ENCODE measurements around the gene DSP. TPM values are rescaled to one million over a fixed set of nuclear protein-coding genes. Genes with fewer than 3 reads are reported as not detected.

Gene DSP
- polyA plus RNA-seq, 1 donor (not counting 4 experiments of a cell fraction or from before 2014, with no cell fraction given) = 255 TPM

DNA sequence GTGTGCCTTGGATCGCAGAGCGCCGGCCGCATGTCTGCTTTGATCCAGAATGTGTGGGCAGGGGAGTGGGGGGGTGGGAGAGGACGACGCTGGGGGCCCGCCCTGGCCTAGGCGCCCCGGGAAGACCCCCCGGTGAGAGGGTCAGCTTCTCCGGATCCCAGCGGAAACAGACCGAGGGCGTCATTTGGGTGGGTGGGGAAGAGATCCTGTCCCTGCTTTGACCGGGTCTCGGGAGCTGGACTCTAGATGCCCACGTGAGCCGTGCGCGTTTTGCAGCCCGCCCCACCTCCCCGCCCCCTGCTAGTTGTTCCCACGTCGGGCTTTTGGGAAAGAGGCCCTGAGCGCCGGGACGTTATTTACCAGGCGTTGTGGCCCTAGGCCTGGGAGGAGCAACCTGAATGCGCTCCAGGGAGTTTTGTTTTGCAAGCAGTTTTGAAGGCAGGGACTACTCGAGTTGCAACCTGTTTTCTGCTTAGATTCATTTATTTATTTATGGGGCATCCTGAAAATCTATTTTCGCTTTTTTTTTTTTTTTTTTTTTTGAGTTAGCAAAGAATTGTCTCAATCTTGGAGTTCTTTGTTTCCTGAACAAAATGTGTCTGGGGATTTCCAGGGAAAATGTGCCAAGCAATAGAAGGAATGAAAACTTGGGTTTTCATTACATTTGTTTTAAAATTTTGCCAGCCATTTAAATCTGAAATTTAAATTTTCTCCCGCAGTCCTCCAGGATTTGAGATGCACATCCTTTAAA is 1.6 kb downstream of the DSP start:
- dilution Hi-C loops (cut with MboI; ENCODE audit: extremely low pct_ligation_motif_present, low sequenced_read_pairs) = no loop called here
- H3K9ac ChIP-seq (ENCODE audit: control insufficient read depth, extremely low read depth, insufficient read depth, low read length) = peak overlapping the region; percentile 98

DNA sequence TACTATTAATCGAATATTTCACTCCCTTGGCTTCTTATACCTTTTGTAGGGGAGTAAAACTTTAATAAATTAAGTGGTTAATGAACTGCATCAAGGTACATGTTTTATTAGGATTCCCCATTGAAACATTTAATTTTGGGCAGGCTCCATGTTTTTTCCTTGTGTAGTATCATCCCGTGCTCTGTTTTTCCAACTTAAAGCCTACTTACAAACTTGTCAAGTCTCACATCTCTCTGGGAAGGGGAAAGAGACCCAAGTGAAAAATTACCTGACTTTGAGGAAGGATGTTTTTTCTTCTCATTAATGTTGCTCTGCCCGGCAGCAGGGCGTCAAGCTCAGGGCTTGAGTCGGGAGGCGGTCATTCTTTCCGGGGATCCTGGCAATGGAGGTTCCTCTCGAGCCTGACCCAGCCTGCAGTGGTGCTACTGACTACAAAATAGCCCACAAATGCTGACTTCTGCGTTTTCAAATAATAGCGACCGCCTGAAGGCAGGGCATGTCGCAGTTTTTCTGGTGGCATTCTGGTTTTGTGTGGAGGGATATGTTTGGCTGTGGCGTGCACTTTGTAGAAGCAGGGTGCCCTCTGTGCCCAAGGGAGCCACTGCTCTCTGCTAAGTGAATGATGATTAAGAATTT is 2.4 kb downstream of the DSP start:
- H3K27ac ChIP-seq (ENCODE audit: control insufficient read depth, insufficient read depth, low read length) = peak overlapping the region; percentile 97
- H3K27me3 ChIP-seq (ENCODE audit: control insufficient read depth, extremely low read depth, insufficient read depth, low read length) = no peaks in the 10 kb centered on the region
- peak overlapping the region; percentile 95 for H3K4me2 ChIP-seq (ENCODE audit: control insufficient read depth, extremely low read depth, insufficient read depth, low read depth, low read length)
- no peak for FAIRE-seq
- dilution Hi-C loops (cut with MboI; ENCODE audit: extremely low pct_ligation_motif_present, low sequenced_read_pairs) = no loop called here
- peak overlapping the region; percentile 66 to 98 (median 97) for H3K4me3 ChIP-seq (ENCODE audit: control insufficient read depth in 2 of 3, extremely low read depth in 1 of 3, insufficient read depth in 2 of 3, low read depth in 1 of 3, low read length in 3 of 3)
- H2AFZ ChIP-seq (ENCODE audit: control insufficient read depth, low read length) = no peak overlapping the region
- H3K9me3 ChIP-seq (ENCODE audit: control insufficient read depth, low read depth, low read length) = no peaks in the 10 kb centered on the region
- peaks cover 1 to 22% of the 10 kb centered on the region in 2 experiments for H3K36me3 ChIP-seq (ENCODE audit: control insufficient read depth in 2 of 2, extremely low read depth in 1 of 2, insufficient read depth in 2 of 2, low read length in 2 of 2)
- H3K79me2 ChIP-seq (ENCODE audit: control insufficient read depth, insufficient read depth, low read length) = peaks cover 75% of the 10 kb centered on the region
- TF ChIP-seq, protein P1, sequence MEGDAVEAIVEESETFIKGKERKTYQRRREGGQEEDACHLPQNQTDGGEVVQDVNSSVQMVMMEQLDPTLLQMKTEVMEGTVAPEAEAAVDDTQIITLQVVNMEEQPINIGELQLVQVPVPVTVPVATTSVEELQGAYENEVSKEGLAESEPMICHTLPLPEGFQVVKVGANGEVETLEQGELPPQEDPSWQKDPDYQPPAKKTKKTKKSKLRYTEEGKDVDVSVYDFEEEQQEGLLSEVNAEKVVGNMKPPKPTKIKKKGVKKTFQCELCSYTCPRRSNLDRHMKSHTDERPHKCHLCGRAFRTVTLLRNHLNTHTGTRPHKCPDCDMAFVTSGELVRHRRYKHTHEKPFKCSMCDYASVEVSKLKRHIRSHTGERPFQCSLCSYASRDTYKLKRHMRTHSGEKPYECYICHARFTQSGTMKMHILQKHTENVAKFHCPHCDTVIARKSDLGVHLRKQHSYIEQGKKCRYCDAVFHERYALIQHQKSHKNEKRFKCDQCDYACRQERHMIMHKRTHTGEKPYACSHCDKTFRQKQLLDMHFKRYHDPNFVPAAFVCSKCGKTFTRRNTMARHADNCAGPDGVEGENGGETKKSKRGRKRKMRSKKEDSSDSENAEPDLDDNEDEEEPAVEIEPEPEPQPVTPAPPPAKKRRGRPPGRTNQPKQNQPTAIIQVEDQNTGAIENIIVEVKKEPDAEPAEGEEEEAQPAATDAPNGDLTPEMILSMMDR (optimal IDR thresholded peaks at IDR 0.05 in 1 of 3, IDR thresholded peaks at IDR 0.05 in 1 of 3, conservative IDR thresholded peaks at IDR 0.05 in 1 of 3; ENCODE audit: extremely low read depth in 1 of 3, insufficient read depth in 2 of 3, low read length in 3 of 3) = no peak
- TF ChIP-seq EZH2 (IDR thresholded peaks at IDR 0.05; ENCODE audit: low read length) = no peak
- peaks cover 26% of the 10 kb centered on the region for H4K20me1 ChIP-seq (ENCODE audit: control insufficient read depth, extremely low read depth, insufficient read depth, low read length)
- H3K9ac ChIP-seq (ENCODE audit: control insufficient read depth, extremely low read depth, insufficient read depth, low read length) = peak overlapping the region; percentile 98
- H3K4me1 ChIP-seq (ENCODE audit: control insufficient read depth, extremely low read depth, insufficient read depth, low read length) = peaks cover 45% of the 10 kb centered on the region
- no peaks in the 10 kb centered on the region for H3K9me1 ChIP-seq (ENCODE audit: control insufficient read depth, extremely low read depth, insufficient read depth, low read length)
- DNase-seq (ENCODE audit: low read depth, low spot score) = no peak

More for the DNA sequence above, 1.6 kb downstream of the DSP start:
- no peaks in the 10 kb centered on the region for H3K27me3 ChIP-seq (ENCODE audit: control insufficient read depth, extremely low read depth, insufficient read depth, low read length)
- H3K4me1 ChIP-seq (ENCODE audit: control insufficient read depth, extremely low read depth, insufficient read depth, low read length) = peaks cover 45% of the 10 kb centered on the region
- H3K9me3 ChIP-seq (ENCODE audit: control insufficient read depth, low read depth, low read length) = no peaks in the 10 kb centered on the region
- no peak overlapping the region for H2AFZ ChIP-seq (ENCODE audit: control insufficient read depth, low read length)
- H3K79me2 ChIP-seq (ENCODE audit: control insufficient read depth, insufficient read depth, low read length) = peaks cover 66% of the 10 kb centered on the region
- H4K20me1 ChIP-seq (ENCODE audit: control insufficient read depth, extremely low read depth, insufficient read depth, low read length) = peaks cover 22% of the 10 kb centered on the region
- TF ChIP-seq, protein P1 (optimal IDR thresholded peaks at IDR 0.05 in 1 of 3, IDR thresholded peaks at IDR 0.05 in 1 of 3, conservative IDR thresholded peaks at IDR 0.05 in 1 of 3; ENCODE audit: extremely low read depth in 1 of 3, insufficient read depth in 2 of 3, low read length in 3 of 3) = no peak
- no peak for TF ChIP-seq EZH2 (IDR thresholded peaks at IDR 0.05; ENCODE audit: low read length)
- H3K36me3 ChIP-seq (ENCODE audit: control insufficient read depth in 2 of 2, extremely low read depth in 1 of 2, insufficient read depth in 2 of 2, low read length in 2 of 2) = peaks cover 0 to 22% of the 10 kb centered on the region in 2 experiments
- peak overlapping the region; percentile 95 for H3K4me2 ChIP-seq (ENCODE audit: control insufficient read depth, extremely low read depth, insufficient read depth, low read depth, low read length)
- H3K9me1 ChIP-seq (ENCODE audit: control insufficient read depth, extremely low read depth, insufficient read depth, low read length) = no peaks in the 10 kb centered on the region
- no peak for FAIRE-seq
- H3K4me3 ChIP-seq (ENCODE audit: control insufficient read depth in 2 of 3, extremely low read depth in 1 of 3, insufficient read depth in 2 of 3, low read depth in 1 of 3, low read length in 3 of 3) = peak overlapping the region; percentile 66 to 98 (median 97)
- peak overlapping the region; percentile 97 for H3K27ac ChIP-seq (ENCODE audit: control insufficient read depth, insufficient read depth, low read length)
- DNase-seq (ENCODE audit: low read depth, low spot score) = no peak

Data from keratinocyte (primary cell).